ENCODE measurements around the gene TRPC6.
"Not testable (repeated sequence)": the region's sequence is repeated elsewhere in the genome, so short reads cannot be mapped to it uniquely, and the experiment has no call there.

The TRPC6 gene

GRCh38 chr11:101453682-101454081, 130.1 kb downstream of the TRPC6 start:
- DNase-seq = no peak

GRCh38 chr11:101448881-101449442, 134.8 kb downstream of the TRPC6 start:
- no peak for DNase-seq

GRCh38 chr11:101446726-101447125, 137.1 kb downstream of the TRPC6 start:
- DNase-seq = no peak

GRCh38 chr11:101446238-101446637, 137.6 kb downstream of the TRPC6 start:
- DNase-seq = no peak

GRCh38 chr11:101445761-101446160, 138.0 kb downstream of the TRPC6 start:
- no peak for DNase-seq

- DNase-seq = no peak
Observed at GRCh38 chr11:101444851-101445250, 139.0 kb downstream of the TRPC6 start.

GRCh38 chr11:101444164-101444563, 139.6 kb downstream of the TRPC6 start:
- DNase-seq = no peak

- no peak for DNase-seq
Observed at GRCh38 chr11:101442936-101443521, 140.8 kb downstream of the TRPC6 start.

GRCh38 chr11:101442171-101442570, 141.6 kb downstream of the TRPC6 start:
- DNase-seq = no peak

GRCh38 chr11:101441747-101442146, 142.1 kb downstream of the TRPC6 start:
- DNase-seq = no peak

GRCh38 chr11:101439488-101439887, 144.3 kb downstream of the TRPC6 start:
- DNase-seq = no peak

GRCh38 chr11:101438708-101439107, 145.1 kb downstream of the TRPC6 start:
- not testable (repeated sequence) for DNase-seq

- no peak for DNase-seq
Observed at GRCh38 chr11:101438126-101438525, 145.7 kb downstream of the TRPC6 start.

- peak in 10 of 58 donors; percentile 1 to 25 (median 7) for DNase-seq
Observed at GRCh38 chr11:101436511-101437142, 147.2 kb downstream of the TRPC6 start.

- DNase-seq = no peak
Observed at GRCh38 chr11:101435408-101435973, 148.3 kb downstream of the TRPC6 start.

GRCh38 chr11:101434026-101434643, 149.7 kb downstream of the TRPC6 start:
- DNase-seq = no peak

GRCh38 chr11:101433151-101433550, 150.7 kb downstream of the TRPC6 start:
- DNase-seq = no peak

- DNase-seq = no peak
Observed at GRCh38 chr11:101429703-101430540, 153.9 kb downstream of the TRPC6 start.

GRCh38 chr11:101428918-101429317, 154.9 kb downstream of the TRPC6 start:
- no peak for DNase-seq

- no peak for DNase-seq
Observed at GRCh38 chr11:101407324-101407723, 176.5 kb downstream of the TRPC6 start.

Data from anterior cingulate cortex (tissue), 58 donors.